GM23338 (cell line): ENCODE results near the gene COL2A1.

Experiments
- EZH2 ChIP-seq: fragments of 200-600 bp; sonication (generic); IDR thresholded peaks from one replicate; pipeline ENCODE4 v1.8.0; 2017; ENCODE audit warnings: antibody characterized with exemption, mild to moderate bottlenecking, low read depth; ENCODE audit not compliant: unreplicated experiment
- EZH2phosphoT487 ChIP-seq: fragments of 200-600 bp; sonication (generic); IDR thresholded peaks from one replicate; pipeline ENCODE4 v1.8.1; 2018; ENCODE audit warnings: antibody characterized with exemption; ENCODE audit not compliant: unreplicated experiment
- POLR2AphosphoS5 ChIP-seq: IDR thresholded peaks from 2 replicates; pipeline ENCODE4 v1.6.1; 2016; ENCODE audit warnings: antibody characterized with exemption, low read depth
- TF ChIP-seq, protein P1 (sequence below), 2 experiments: fragments of 200-600 bp in 1 of 2; sonication (generic) in 1 of 2; conservative IDR thresholded peaks; 2 replicates each; pipeline versions ENCODE4 v1.5.1 to v1.6.1; 2016 to 2017; ENCODE audit warnings: antibody characterized with exemption in 2 of 2, low read depth in 2 of 2, mild to moderate bottlenecking in 2 of 2, moderate library complexity in 1 of 2
- TF ChIP-seq, protein P2 (sequence below): IDR thresholded peaks from one replicate; pipeline ENCODE4 v1.6.1; 2018; ENCODE audit warnings: antibody characterized with exemption; ENCODE audit not compliant: unreplicated experiment
- TF ChIP-seq, protein P3 (sequence below): IDR thresholded peaks from 2 replicates; pipeline ENCODE4 v1.6.1; 2016; ENCODE audit warnings: antibody characterized with exemption

DNA sequence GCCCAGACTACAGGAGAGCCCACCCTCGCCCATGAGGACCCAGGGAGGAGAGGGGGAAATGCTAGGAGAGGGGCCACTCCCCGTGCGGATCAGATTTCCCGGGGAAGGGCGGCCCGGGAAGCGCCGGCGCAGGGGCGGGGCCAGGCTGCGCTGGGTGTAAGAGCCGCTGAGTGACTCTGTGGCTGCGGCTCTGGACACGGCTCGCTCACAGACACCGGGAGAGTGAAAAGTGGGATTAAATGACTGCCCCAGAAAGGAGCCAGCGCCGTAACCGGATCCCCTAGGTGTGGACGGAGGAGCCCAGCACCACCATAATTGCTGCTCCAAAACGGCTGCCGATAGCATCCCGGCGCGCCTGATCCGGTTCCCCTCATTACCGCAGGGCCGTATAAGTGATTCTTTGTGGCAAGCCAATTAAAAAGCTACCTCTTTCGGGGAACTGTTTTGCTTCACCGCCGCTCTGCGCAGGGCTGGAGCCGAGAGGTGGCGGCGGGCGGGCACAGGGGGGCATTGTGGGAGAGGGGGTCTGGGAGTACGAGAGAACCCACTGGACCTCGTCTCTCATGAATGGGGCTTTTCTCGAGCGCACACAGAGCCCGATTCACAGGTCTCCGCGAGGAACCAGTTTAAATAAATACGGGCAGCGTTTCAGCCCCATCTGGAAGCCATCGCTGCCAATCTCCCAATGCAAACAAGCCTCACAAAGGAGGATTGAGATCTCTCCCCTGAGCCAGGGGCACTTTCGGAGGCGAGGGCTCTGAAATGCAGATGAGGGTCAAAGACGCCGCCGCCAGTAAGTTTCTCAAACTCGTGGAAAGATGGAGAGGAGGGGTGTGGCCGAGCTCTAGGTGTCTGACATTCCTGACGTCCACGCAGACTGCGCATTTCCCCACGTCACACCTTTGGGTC, 2.5 kb downstream of the COL2A1 start:
- TF ChIP-seq, protein P1, sequence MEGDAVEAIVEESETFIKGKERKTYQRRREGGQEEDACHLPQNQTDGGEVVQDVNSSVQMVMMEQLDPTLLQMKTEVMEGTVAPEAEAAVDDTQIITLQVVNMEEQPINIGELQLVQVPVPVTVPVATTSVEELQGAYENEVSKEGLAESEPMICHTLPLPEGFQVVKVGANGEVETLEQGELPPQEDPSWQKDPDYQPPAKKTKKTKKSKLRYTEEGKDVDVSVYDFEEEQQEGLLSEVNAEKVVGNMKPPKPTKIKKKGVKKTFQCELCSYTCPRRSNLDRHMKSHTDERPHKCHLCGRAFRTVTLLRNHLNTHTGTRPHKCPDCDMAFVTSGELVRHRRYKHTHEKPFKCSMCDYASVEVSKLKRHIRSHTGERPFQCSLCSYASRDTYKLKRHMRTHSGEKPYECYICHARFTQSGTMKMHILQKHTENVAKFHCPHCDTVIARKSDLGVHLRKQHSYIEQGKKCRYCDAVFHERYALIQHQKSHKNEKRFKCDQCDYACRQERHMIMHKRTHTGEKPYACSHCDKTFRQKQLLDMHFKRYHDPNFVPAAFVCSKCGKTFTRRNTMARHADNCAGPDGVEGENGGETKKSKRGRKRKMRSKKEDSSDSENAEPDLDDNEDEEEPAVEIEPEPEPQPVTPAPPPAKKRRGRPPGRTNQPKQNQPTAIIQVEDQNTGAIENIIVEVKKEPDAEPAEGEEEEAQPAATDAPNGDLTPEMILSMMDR (conservative IDR thresholded peaks at IDR 0.05; ENCODE audit: low read depth in 2 of 2), result no peak
- TF ChIP-seq, protein P2, sequence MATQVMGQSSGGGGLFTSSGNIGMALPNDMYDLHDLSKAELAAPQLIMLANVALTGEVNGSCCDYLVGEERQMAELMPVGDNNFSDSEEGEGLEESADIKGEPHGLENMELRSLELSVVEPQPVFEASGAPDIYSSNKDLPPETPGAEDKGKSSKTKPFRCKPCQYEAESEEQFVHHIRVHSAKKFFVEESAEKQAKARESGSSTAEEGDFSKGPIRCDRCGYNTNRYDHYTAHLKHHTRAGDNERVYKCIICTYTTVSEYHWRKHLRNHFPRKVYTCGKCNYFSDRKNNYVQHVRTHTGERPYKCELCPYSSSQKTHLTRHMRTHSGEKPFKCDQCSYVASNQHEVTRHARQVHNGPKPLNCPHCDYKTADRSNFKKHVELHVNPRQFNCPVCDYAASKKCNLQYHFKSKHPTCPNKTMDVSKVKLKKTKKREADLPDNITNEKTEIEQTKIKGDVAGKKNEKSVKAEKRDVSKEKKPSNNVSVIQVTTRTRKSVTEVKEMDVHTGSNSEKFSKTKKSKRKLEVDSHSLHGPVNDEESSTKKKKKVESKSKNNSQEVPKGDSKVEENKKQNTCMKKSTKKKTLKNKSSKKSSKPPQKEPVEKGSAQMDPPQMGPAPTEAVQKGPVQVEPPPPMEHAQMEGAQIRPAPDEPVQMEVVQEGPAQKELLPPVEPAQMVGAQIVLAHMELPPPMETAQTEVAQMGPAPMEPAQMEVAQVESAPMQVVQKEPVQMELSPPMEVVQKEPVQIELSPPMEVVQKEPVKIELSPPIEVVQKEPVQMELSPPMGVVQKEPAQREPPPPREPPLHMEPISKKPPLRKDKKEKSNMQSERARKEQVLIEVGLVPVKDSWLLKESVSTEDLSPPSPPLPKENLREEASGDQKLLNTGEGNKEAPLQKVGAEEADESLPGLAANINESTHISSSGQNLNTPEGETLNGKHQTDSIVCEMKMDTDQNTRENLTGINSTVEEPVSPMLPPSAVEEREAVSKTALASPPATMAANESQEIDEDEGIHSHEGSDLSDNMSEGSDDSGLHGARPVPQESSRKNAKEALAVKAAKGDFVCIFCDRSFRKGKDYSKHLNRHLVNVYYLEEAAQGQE, result no peak
- TF ChIP-seq EZH2 (peak; percentile 29), POLR2AphosphoS5 (peak; percentile 39), EZH2phosphoT487 (no peak)
- TF ChIP-seq, protein P3, sequence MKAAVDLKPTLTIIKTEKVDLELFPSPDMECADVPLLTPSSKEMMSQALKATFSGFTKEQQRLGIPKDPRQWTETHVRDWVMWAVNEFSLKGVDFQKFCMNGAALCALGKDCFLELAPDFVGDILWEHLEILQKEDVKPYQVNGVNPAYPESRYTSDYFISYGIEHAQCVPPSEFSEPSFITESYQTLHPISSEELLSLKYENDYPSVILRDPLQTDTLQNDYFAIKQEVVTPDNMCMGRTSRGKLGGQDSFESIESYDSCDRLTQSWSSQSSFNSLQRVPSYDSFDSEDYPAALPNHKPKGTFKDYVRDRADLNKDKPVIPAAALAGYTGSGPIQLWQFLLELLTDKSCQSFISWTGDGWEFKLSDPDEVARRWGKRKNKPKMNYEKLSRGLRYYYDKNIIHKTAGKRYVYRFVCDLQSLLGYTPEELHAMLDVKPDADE, result no peak
